ENCODE data around the gene ZNF536.

DNA sequence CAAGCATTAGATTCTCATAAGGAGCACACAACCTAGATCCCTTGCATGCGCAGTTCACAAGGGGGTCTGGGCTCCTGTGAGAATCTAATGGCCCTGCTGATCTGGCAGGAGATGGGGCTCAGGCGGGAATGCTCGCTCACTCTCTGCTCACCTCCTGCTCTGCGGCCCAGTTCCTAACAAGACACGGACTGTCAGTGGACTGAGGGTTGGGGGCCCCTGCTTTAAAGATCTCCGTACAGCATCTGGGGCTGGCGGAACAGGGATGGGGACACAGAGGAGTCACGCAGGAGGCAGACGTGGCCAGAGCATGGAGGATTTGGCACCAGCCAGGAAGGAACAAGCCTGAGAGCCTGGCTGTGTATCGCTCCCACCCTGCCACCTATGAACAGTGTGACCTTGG lies 37.3 kb upstream of the ZNF536 start:
- TF ChIP-seq EP300 (IDR thresholded peaks at IDR 0.05; ENCODE audit: low read length), result no peak
- no peak for TF ChIP-seq ZNF431 (CRISPR knock-in tag; IDR thresholded peaks at IDR 0.05)
- no peak for TF ChIP-seq CTCF (IDR thresholded peaks at IDR 0.05 in 2 of 3, conservative IDR thresholded peaks at IDR 0.05 in 1 of 3; ENCODE audit: insufficient read depth in 2 of 3, low read depth in 1 of 3, low read length in 3 of 3)
- TF ChIP-seq, protein P1, sequence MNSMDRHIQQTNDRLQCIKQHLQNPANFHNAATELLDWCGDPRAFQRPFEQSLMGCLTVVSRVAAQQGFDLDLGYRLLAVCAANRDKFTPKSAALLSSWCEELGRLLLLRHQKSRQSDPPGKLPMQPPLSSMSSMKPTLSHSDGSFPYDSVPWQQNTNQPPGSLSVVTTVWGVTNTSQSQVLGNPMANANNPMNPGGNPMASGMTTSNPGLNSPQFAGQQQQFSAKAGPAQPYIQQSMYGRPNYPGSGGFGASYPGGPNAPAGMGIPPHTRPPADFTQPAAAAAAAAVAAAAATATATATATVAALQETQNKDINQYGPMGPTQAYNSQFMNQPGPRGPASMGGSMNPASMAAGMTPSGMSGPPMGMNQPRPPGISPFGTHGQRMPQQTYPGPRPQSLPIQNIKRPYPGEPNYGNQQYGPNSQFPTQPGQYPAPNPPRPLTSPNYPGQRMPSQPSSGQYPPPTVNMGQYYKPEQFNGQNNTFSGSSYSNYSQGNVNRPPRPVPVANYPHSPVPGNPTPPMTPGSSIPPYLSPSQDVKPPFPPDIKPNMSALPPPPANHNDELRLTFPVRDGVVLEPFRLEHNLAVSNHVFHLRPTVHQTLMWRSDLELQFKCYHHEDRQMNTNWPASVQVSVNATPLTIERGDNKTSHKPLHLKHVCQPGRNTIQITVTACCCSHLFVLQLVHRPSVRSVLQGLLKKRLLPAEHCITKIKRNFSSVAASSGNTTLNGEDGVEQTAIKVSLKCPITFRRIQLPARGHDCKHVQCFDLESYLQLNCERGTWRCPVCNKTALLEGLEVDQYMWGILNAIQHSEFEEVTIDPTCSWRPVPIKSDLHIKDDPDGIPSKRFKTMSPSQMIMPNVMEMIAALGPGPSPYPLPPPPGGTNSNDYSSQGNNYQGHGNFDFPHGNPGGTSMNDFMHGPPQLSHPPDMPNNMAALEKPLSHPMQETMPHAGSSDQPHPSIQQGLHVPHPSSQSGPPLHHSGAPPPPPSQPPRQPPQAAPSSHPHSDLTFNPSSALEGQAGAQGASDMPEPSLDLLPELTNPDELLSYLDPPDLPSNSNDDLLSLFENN (IDR thresholded peaks at IDR 0.05; ENCODE audit: low read depth in 2 of 2, low read length in 2 of 2), result no peak
- no peak for TF ChIP-seq EZH2 (IDR thresholded peaks at IDR 0.05; ENCODE audit: borderline replicate concordance, low read depth, low read length)
- no peak for TF ChIP-seq JUN (IDR thresholded peaks at IDR 0.05; ENCODE audit: borderline replicate concordance, low read depth, low read length)
- no peak for TF ChIP-seq JUN (CRISPR knock-in tag; IDR thresholded peaks at IDR 0.05; ENCODE audit: borderline replicate concordance)
- no peak for TF ChIP-seq POLR2AphosphoS2 (IDR thresholded peaks at IDR 0.05; ENCODE audit: low read length)
- no peak for TF ChIP-seq FOXA1 (IDR thresholded peaks at IDR 0.05; ENCODE audit: borderline replicate concordance)
- TF ChIP-seq ZNF24 (IDR thresholded peaks at IDR 0.05), result no peak
- no peak for TF ChIP-seq LARP7 (IDR thresholded peaks at IDR 0.05)
- TF ChIP-seq JUND (IDR thresholded peaks at IDR 0.05; ENCODE audit: borderline replicate concordance, low read depth, low read length), result no peak
- no peak for TF ChIP-seq JUND (tag; IDR thresholded peaks at IDR 0.05; ENCODE audit: borderline replicate concordance, low read depth, low read length)
- TF ChIP-seq, protein P2, sequence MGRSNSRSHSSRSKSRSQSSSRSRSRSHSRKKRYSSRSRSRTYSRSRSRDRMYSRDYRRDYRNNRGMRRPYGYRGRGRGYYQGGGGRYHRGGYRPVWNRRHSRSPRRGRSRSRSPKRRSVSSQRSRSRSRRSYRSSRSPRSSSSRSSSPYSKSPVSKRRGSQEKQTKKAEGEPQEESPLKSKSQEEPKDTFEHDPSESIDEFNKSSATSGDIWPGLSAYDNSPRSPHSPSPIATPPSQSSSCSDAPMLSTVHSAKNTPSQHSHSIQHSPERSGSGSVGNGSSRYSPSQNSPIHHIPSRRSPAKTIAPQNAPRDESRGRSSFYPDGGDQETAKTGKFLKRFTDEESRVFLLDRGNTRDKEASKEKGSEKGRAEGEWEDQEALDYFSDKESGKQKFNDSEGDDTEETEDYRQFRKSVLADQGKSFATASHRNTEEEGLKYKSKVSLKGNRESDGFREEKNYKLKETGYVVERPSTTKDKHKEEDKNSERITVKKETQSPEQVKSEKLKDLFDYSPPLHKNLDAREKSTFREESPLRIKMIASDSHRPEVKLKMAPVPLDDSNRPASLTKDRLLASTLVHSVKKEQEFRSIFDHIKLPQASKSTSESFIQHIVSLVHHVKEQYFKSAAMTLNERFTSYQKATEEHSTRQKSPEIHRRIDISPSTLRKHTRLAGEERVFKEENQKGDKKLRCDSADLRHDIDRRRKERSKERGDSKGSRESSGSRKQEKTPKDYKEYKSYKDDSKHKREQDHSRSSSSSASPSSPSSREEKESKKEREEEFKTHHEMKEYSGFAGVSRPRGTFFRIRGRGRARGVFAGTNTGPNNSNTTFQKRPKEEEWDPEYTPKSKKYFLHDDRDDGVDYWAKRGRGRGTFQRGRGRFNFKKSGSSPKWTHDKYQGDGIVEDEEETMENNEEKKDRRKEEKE (IDR thresholded peaks at IDR 0.05; ENCODE audit: borderline replicate concordance in 1 of 2, control insufficient read depth in 1 of 2, low read depth in 2 of 2, low read length in 1 of 2), result no peak
- TF ChIP-seq ZFP36 (IDR thresholded peaks at IDR 0.05; ENCODE audit: low read depth, low read length, partially characterized antibody), result no peak
